PC-9 (cell line): Measurements from ENCODE around the gene PTPMT1. TPM values are rescaled to one million over a fixed set of nuclear protein-coding genes. Genes with fewer than 3 reads are reported as not detected.

Experiments used
- BruUV-seq: library from RNA; stranded (reverse); fragments of 400-500 nt; replicated peaks from 2 replicates; lab custom pipeline; 2021; lab: Mats Ljungman, UMichigan
- CTCF ChIA-PET: fragments of 300-600 bp; sonication (Branson Sonifier 250); formaldehyde crosslinking; loops from one replicate; lab custom pipeline; 2022; ENCODE audit warnings: antibody characterized with exemption; lab: Charles Lee
- POLR2A ChIA-PET: fragments of 300-600 bp; sonication (Branson Sonifier 250); formaldehyde crosslinking; loops from one replicate; lab custom pipeline; 2022; ENCODE audit warnings: antibody characterized with exemption; ENCODE audit not compliant: unreplicated experiment; lab: Charles Lee
- DNase-seq, 2 experiments: peaks; one replicate each; pipeline versions ENCODE4 v3.0.0 to v3.0.0-alpha.2; 2015 to 2022; ENCODE audit warnings: mixed read lengths in 1 of 2
- H2AFZ ChIP-seq: fragments of 200-600 bp; sonication (generic); 2 replicates; pipeline ENCODE4 v1.8.1; 2017; ENCODE audit warnings: antibody characterized with exemption
- H3F3A ChIP-seq: fragments of 200-600 bp; sonication (generic); 2 replicates; pipeline ENCODE4 v1.8.1; 2017; ENCODE audit warnings: antibody characterized with exemption, mild to moderate bottlenecking, low read depth; ENCODE audit not compliant: insufficient read depth
- H3K27ac ChIP-seq: fragments of 200-600 bp; sonication (generic); 2 replicates; pipeline ENCODE4 v1.6.1; 2016; ENCODE audit warnings: mixed run types
- H3K27me3 ChIP-seq: fragments of 200-600 bp; sonication (generic); 2 replicates; pipeline ENCODE4 v1.6.1; 2016; ENCODE audit warnings: low read depth, mixed run types; ENCODE audit not compliant: insufficient read depth
- H3K36me3 ChIP-seq: fragments of 200-600 bp; sonication (generic); 2 replicates; pipeline ENCODE4 v1.6.1; 2016; ENCODE audit warnings: low read depth, mixed run types
- H3K4me1 ChIP-seq: fragments of 200-600 bp; sonication (generic); replicated peaks from 2 replicates; pipeline ENCODE4 v1.6.1; 2016; ENCODE audit warnings: mixed run types; ENCODE audit not compliant: insufficient read depth
- H3K4me2 ChIP-seq: fragments of 200-600 bp; sonication (generic); 2 replicates; pipeline ENCODE4 v1.6.1; 2017; ENCODE audit warnings: mixed run types
- H3K4me3 ChIP-seq: fragments of 200-600 bp; sonication (generic); 2 replicates; pipeline ENCODE4 v1.6.1; 2016; ENCODE audit warnings: mixed run types
- H3K79me2 ChIP-seq: fragments of 200-600 bp; sonication (generic); 2 replicates; pipeline ENCODE4 v1.6.1; 2017; ENCODE audit warnings: low read depth, mixed run types
- H3K9me2 ChIP-seq: fragments of 200-600 bp; sonication (generic); 2 replicates; pipeline ENCODE4 v1.8.1; 2017; ENCODE audit warnings: mild to moderate bottlenecking; ENCODE audit not compliant: insufficient read depth
- H3K9me3 ChIP-seq: fragments of 200-600 bp; sonication (generic); 2 replicates; pipeline ENCODE4 v1.8.1; 2016; ENCODE audit warnings: low read depth; ENCODE audit not compliant: insufficient read depth
- H4K20me1 ChIP-seq: fragments of 200-600 bp; sonication (generic); 2 replicates; pipeline ENCODE4 v1.8.1; 2017; ENCODE audit not compliant: insufficient read depth
- CTCF ChIP-seq: fragments of 200-600 bp; sonication (generic); conservative IDR thresholded peaks from 2 replicates; pipeline ENCODE4 v1.6.1; 2017; ENCODE audit warnings: mixed run types, antibody characterized with exemption, mild to moderate bottlenecking, moderate library complexity
- EZH2 ChIP-seq: fragments of 200-600 bp; sonication (generic); IDR thresholded peaks from 2 replicates; pipeline ENCODE4 v1.8.0; 2017; ENCODE audit warnings: antibody characterized with exemption, low read depth
- intact Hi-C: fragments of 100-400 bp; cut with micrococcal nuclease; formaldehyde crosslinking; loops from one replicate; pipeline ENCODE4 v1.10.0; 2022; ENCODE audit not compliant: unreplicated experiment
- total RNA-seq: library from RNA; stranded (reverse); gene quantifications from 2 replicates; pipeline ENCODE4 v1.2.3, GENCODE V29; 2021

Gene PTPMT1
- total RNA-seq, 1 experiment from 2014 or later: 79.0 TPM

- H3K79me2 ChIP-seq: peaks cover 67% of the 10 kb centered on the region
- no peak for DNase-seq
- H3K4me2 ChIP-seq: peak overlapping the region; percentile 77
- H3F3A ChIP-seq: peaks cover 33% of the 10 kb centered on the region; the same call in 1 of the 2 replicates
- peaks cover 20% of the 10 kb centered on the region for H3K36me3 ChIP-seq
- ChIA-PET POLR2A (no interaction called here), CTCF (interaction anchor here (1.4 kb wide), 1 partner anchor 83 kb away, joined by 3 read pairs; no protein-coding TSS in a partner anchor)
- TF ChIP-seq EZH2 (no peak), CTCF (no peak)
- BruUV-seq: no TSS peak
- no peak overlapping the region for H3K27ac ChIP-seq
- intact Hi-C loops: loop anchor here (5.0 kb wide), 2 partner anchors 83 to 123 kb away; partner anchors contain the start of gene PSMC3
- H3K9me3 ChIP-seq: no peaks in the 10 kb centered on the region
- H2AFZ ChIP-seq: no peak overlapping the region
- peaks cover 49% of the 10 kb centered on the region for H4K20me1 ChIP-seq
- 0 out of 2 replicates have a peak, but pooled peaks cover 5% of the 10 kb centered on the region for H3K9me2 ChIP-seq
- H3K4me1 ChIP-seq: peaks cover 24% of the 10 kb centered on the region
- peak overlapping the region; percentile 80; the same call in 1 of the 2 replicates for H3K4me3 ChIP-seq
- no peaks in the 10 kb centered on the region for H3K27me3 ChIP-seq
Observed at GRCh38 chr11:47550288-47551047, 14.9 kb upstream of the PTPMT1 start.

GRCh38 chr11:47551086-47551485, 14.3 kb upstream of the PTPMT1 start:
- Histone ChIP-seq H3K9me3 (no peaks in the 10 kb centered on the region), H3K27ac (peak overlapping the region; percentile 87), H3K4me2 (peak overlapping the region; percentile 77), H3K9me2 (0 out of 2 replicates have a peak, but pooled peaks cover 5% of the 10 kb centered on the region), H3K36me3 (peaks cover 20% of the 10 kb centered on the region), H3K79me2 (peaks cover 65% of the 10 kb centered on the region), H3K27me3 (no peaks in the 10 kb centered on the region), H3K4me3 (peak overlapping the region; percentile 80), H2AFZ (no peak overlapping the region), H3K4me1 (peaks cover 24% of the 10 kb centered on the region), H3F3A (peaks cover 33% of the 10 kb centered on the region; the same call in 1 of the 2 replicates), H4K20me1 (peaks cover 48% of the 10 kb centered on the region)
- BruUV-seq: no TSS peak
- ChIA-PET POLR2A (interaction anchor here (0.6 kb wide), 1 partner anchor 50 kb away, joined by 10 read pairs; no protein-coding TSS in a partner anchor), CTCF (interaction anchor here (1.4 kb wide), 1 partner anchor 84 kb away, joined by 3 read pairs; no protein-coding TSS in a partner anchor)
- TF ChIP-seq CTCF: peak; percentile 48; the same call in 1 of the 2 replicates
- no peak for TF ChIP-seq EZH2
- intact Hi-C loops: loop anchor here (5.0 kb wide), 2 partner anchors 84 to 124 kb away; partner anchors contain the start of gene PSMC3
- DNase-seq: no peak

GRCh38 chr11:47552056-47552565, 13.3 kb upstream of the PTPMT1 start:
- Histone ChIP-seq H3F3A (peaks cover 33% of the 10 kb centered on the region; the same call in 1 of the 2 replicates), H3K27me3 (no peaks in the 10 kb centered on the region), H4K20me1 (peaks cover 40% of the 10 kb centered on the region), H3K4me3 (peak overlapping the region; percentile 80), H3K27ac (peak overlapping the region; percentile 87), H3K9me3 (no peaks in the 10 kb centered on the region), H2AFZ (peak overlapping the region; percentile 89), H3K4me1 (peaks cover 24% of the 10 kb centered on the region), H3K79me2 (peaks cover 56% of the 10 kb centered on the region), H3K4me2 (peak overlapping the region; percentile 77), H3K9me2 (0 out of 2 replicates have a peak, but pooled peaks cover 5% of the 10 kb centered on the region), H3K36me3 (peaks cover 20% of the 10 kb centered on the region)
- DNase-seq: peak; percentile 38 to 65
- intact Hi-C loops: loop anchor here (5.0 kb wide), 2 partner anchors 85 to 125 kb away; partner anchors contain the start of gene PSMC3
- TF ChIP-seq EZH2 (no peak), CTCF (no peak)
- BruUV-seq: no TSS peak
- POLR2A ChIA-PET: interaction anchor here (0.6 to 0.9 kb wide), 4 partner anchors 8 to 318 kb away, joined by 3 to 5 read pairs (median 4); no protein-coding TSS in a partner anchor
- CTCF ChIA-PET: interaction anchor here (0.6 to 1.4 kb wide), 3 partner anchors 11 to 85 kb away, joined by 3 to 4 read pairs (median 3); no protein-coding TSS in a partner anchor
